ENCODE results near the gene ADGRD1.

GRCh38 chr12:131010396-131011131, 56.9 kb downstream of the ADGRD1 start:
- no peak for TF ChIP-seq GATA2 (IDR thresholded peaks at IDR 0.05; ENCODE audit: low read depth, low read length)
- no peak for TF ChIP-seq GATA3 (IDR thresholded peaks at IDR 0.05; ENCODE audit: low read depth, low read length)

All from SH-SY5Y (cell line).